DMS 273 (cell line): ENCODE measurements around the gene ATF7IP2.
"Not testable (repeated sequence)": the region's sequence is repeated elsewhere in the genome, so short reads cannot be mapped to it uniquely, and the experiment has no call there.

ENCODE experiments used
- DNase-seq: peaks from one replicate; lab custom pipeline; 2025; ENCODE audit not compliant: unreplicated experiment; lab: John Stamatoyannopoulos, UW

ATF7IP2 gene

GRCh38 chr16:10371592-10371991, 14.3 kb upstream of the ATF7IP2 start:
- no peak for DNase-seq

- DNase-seq: no peak
These were observed 12.3 kb upstream of the ATF7IP2 start for GRCh38 chr16:10373556-10373955.

GRCh38 chr16:10376229-10376628, 9.6 kb upstream of the ATF7IP2 start:
- DNase-seq: no peak

GRCh38 chr16:10383626-10384025, 2.2 kb upstream of the ATF7IP2 start:
- no peak for DNase-seq

- no peak for DNase-seq
These were observed 748 bp downstream of the ATF7IP2 start for GRCh38 chr16:10386517-10387100.

GRCh38 chr16:10387188-10387617, 1.3 kb downstream of the ATF7IP2 start:
- DNase-seq: no peak

- DNase-seq: no peak
These were observed 3.1 kb downstream of the ATF7IP2 start for GRCh38 chr16:10388988-10389387.

- no peak for DNase-seq
These were observed 4.5 kb downstream of the ATF7IP2 start for GRCh38 chr16:10390330-10390729.

GRCh38 chr16:10390867-10391266, 5.0 kb downstream of the ATF7IP2 start:
- DNase-seq: no peak

- no peak for DNase-seq
These were observed 5.5 kb downstream of the ATF7IP2 start for GRCh38 chr16:10391339-10391738.

- no peak for DNase-seq
These were observed 17.1 kb downstream of the ATF7IP2 start for GRCh38 chr16:10402975-10403374.

GRCh38 chr16:10405386-10405939, 19.6 kb downstream of the ATF7IP2 start:
- DNase-seq: no peak

- DNase-seq: no peak
These were observed 23.0 kb downstream of the ATF7IP2 start for GRCh38 chr16:10408824-10409381.

- not testable (repeated sequence) for DNase-seq
These were observed 23.9 kb downstream of the ATF7IP2 start for GRCh38 chr16:10409713-10410112.

- DNase-seq: no peak
These were observed 24.6 kb downstream of the ATF7IP2 start for GRCh38 chr16:10410469-10410868.

GRCh38 chr16:10412935-10413601, 27.2 kb downstream of the ATF7IP2 start:
- no peak for DNase-seq

GRCh38 chr16:10418204-10418603, 32.3 kb downstream of the ATF7IP2 start:
- DNase-seq: not testable (repeated sequence)

- no peak for DNase-seq
These were observed 33.8 kb downstream of the ATF7IP2 start for GRCh38 chr16:10419701-10420100.

- DNase-seq: no peak
These were observed 35.7 kb downstream of the ATF7IP2 start for GRCh38 chr16:10421596-10421995.

- no peak for DNase-seq
These were observed 42.7 kb downstream of the ATF7IP2 start for GRCh38 chr16:10428433-10429168.

GRCh38 chr16:10429299-10429969, 43.6 kb downstream of the ATF7IP2 start:
- DNase-seq: not testable (repeated sequence)
